Upper lobe of left lung (tissue), 6 donors: ENCODE data around the gene ZNF800. TPM values are rescaled to one million over a fixed set of nuclear protein-coding genes. Genes with fewer than 3 reads are reported as not detected.

ENCODE experiments used
- ATAC-seq, 2 donors: fragments of 200-7000 bp; cut with Tn5 transposase; one replicate each; pipeline ENCODE4 v1.9.1; 2022; ENCODE audit warnings: mild to moderate bottlenecking in 2 of 2, moderate library complexity in 2 of 2; ENCODE audit not compliant: low FRiP score in 2 of 2
- DNase-seq, 2 donors: peaks; one replicate each; pipeline ENCODE4 v3.0.0-alpha.2; 2019 to 2020
- H3K27ac ChIP-seq, 4 donors: fragments of 200-600 bp; sonication (generic); one replicate each; pipeline ENCODE4 v1.5.1; 2016 to 2019
- H3K27me3 ChIP-seq, 4 donors: fragments of 200-600 bp; sonication (generic); one replicate each; pipeline ENCODE4 v1.5.1; 2017 to 2019
- H3K36me3 ChIP-seq, 4 donors: fragments of 200-600 bp; sonication (generic); one replicate each; pipeline ENCODE4 v1.5.1; 2016 to 2019
- H3K4me1 ChIP-seq, 4 donors: fragments of 200-600 bp; sonication (generic); one replicate each; pipeline ENCODE4 v1.5.1; 2018 to 2019
- H3K4me3 ChIP-seq, 4 donors: fragments of 200-600 bp; sonication (generic); one replicate each; pipeline ENCODE4 v1.5.1; 2017 to 2019; ENCODE audit warnings: mild to moderate bottlenecking in 2 of 4, moderate library complexity in 1 of 4
- H3K9me3 ChIP-seq, 4 donors: fragments of 200-600 bp; sonication (generic); one replicate each; pipeline ENCODE4 v1.5.1; 2018 to 2019
- EP300 ChIP-seq, 4 donors: sonication (generic); formaldehyde crosslinking; IDR thresholded peaks; one replicate each; pipeline ENCODE4 v1.5.1; 2017; ENCODE audit warnings: antibody characterized with exemption in 4 of 4, control low read depth in 2 of 4
- POLR2A ChIP-seq, 4 donors: fragments of 450-650 bp; IDR thresholded peaks; one replicate each; pipeline ENCODE4 v1.5.1; 2016 to 2017; ENCODE audit warnings: antibody characterized with exemption in 4 of 4, mild to moderate bottlenecking in 2 of 4
- POLR2AphosphoS5 ChIP-seq, 2 donors: sonication (generic); formaldehyde crosslinking; IDR thresholded peaks; one replicate each; pipeline ENCODE4 v1.5.1; 2017; ENCODE audit warnings: antibody characterized with exemption in 2 of 2
- WGBS, 2 donors: methylation state at CpG; one replicate each; pipeline ENCODE4 v1.1.5; 2017 to 2018; 5-methylcytosine and 5-hydroxymethylcytosine counted together
- total RNA-seq, 6 donors: library from RNA; depleted of rRNA in 4 of 6; stranded (reverse); fragments of >200 nt in 4 of 6; gene quantifications; one replicate each; pipeline versions ENCODE4 v1.1.0 to v1.2.1, GENCODE V29; 2016 to 2021
- TF ChIP-seq, protein P1 (sequence below), 6 experiments: fragments of 450-650 bp in 4 of 6; fragments of 200-600 bp in 2 of 6; sonication (generic) in 2 of 6; IDR thresholded peaks; one replicate each; pipeline ENCODE4 v1.5.1; 2016 to 2019; ENCODE audit warnings: antibody characterized with exemption in 6 of 6
- donor health status: DM: no; HTN: no; CAD: no; lungs with moderate emphysema.
- donor health status: DM: no; HTN: yes; CAD: no; lungs with severe emphysema.

ZNF800 gene
- total RNA-seq, 6 donors from 2014 or later: 30.8 to 45.6 (median 32.7) TPM

DNA sequence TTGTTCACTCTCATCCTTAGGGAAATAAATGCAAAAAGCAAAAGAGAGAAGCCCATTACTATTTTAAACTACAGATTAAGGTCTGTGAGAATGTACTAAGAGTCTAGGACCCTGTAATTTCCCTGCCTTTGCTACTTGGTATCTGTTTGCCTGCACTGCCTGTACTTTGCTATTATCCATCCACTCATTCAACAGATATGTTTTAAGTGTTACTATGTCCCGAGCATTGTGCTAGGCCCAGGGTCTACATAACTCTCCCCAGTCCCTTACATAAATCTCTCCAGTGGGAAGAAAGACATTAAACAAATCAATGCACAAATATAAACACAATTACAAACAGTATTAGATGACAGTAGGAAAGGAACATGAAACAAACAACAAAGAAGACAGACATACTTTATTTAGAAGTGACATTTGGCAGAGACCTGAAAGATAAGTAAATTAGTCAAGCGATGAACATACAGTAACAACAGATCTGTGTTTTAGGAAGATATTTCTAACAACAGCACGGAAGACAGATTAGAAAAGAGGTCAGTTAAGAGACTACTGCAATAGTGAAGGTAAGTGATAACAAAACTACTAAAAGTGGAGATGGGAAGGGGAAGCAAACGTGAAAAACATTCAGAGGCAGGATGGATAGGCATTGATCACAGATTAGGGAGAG is 30.0 kb downstream of the ZNF800 start:
- 76 to 83% methylated on average over 4 of the region's 4 CpGs for WGBS, 2 donors
- no peaks in the 10 kb centered on the region for H3K27me3 ChIP-seq
- H3K9me3 ChIP-seq: no peaks in the 10 kb centered on the region
- H3K4me1 ChIP-seq: peaks cover 0 to 3% (median 0%) of the 10 kb centered on the region in 4 donors
- no peak for ATAC-seq
- TF ChIP-seq POLR2A (IDR thresholded peaks at IDR 0.05) (no peak), POLR2AphosphoS5 (IDR thresholded peaks at IDR 0.05) (no peak), EP300 (IDR thresholded peaks at IDR 0.05) (no peak)
- TF ChIP-seq, protein P1, sequence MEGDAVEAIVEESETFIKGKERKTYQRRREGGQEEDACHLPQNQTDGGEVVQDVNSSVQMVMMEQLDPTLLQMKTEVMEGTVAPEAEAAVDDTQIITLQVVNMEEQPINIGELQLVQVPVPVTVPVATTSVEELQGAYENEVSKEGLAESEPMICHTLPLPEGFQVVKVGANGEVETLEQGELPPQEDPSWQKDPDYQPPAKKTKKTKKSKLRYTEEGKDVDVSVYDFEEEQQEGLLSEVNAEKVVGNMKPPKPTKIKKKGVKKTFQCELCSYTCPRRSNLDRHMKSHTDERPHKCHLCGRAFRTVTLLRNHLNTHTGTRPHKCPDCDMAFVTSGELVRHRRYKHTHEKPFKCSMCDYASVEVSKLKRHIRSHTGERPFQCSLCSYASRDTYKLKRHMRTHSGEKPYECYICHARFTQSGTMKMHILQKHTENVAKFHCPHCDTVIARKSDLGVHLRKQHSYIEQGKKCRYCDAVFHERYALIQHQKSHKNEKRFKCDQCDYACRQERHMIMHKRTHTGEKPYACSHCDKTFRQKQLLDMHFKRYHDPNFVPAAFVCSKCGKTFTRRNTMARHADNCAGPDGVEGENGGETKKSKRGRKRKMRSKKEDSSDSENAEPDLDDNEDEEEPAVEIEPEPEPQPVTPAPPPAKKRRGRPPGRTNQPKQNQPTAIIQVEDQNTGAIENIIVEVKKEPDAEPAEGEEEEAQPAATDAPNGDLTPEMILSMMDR (IDR thresholded peaks at IDR 0.05): no peak
- no peak overlapping the region for H3K27ac ChIP-seq
- H3K4me3 ChIP-seq: no peak overlapping the region
- DNase-seq: no peak
- peaks cover 0 to 38% (median 8%) of the 10 kb centered on the region in 4 donors for H3K36me3 ChIP-seq

DNA sequence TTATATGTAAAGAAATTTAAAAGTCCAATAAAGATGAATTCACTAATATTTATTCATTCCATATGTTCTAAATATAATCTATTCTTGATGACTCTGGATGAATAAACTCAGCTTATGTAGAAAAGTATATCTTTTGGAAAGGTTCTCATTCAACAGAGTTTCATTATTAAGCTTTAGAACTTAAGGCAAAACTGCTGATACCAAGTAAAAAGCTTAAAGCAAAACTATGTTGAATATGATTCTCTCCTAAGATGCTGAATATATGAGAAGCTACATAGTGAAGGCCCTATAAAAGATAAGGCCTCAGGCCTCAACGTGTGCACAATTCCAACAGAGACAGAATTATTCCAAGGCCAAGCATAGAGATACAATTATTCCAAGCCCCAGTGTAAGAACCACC is 30.8 kb downstream of the ZNF800 start:
- H3K4me1 ChIP-seq: peaks cover 0 to 3% (median 0%) of the 10 kb centered on the region in 4 donors
- no peaks in the 10 kb centered on the region for H3K27me3 ChIP-seq
- no peak overlapping the region for H3K27ac ChIP-seq
- H3K9me3 ChIP-seq: no peaks in the 10 kb centered on the region
- ATAC-seq (no peak), DNase-seq (no peak)
- TF ChIP-seq POLR2A (IDR thresholded peaks at IDR 0.05): no peak
- TF ChIP-seq EP300 (IDR thresholded peaks at IDR 0.05): no peak
- no peak for TF ChIP-seq POLR2AphosphoS5 (IDR thresholded peaks at IDR 0.05)
- TF ChIP-seq, protein P1 (IDR thresholded peaks at IDR 0.05): no peak
- no peak overlapping the region for H3K4me3 ChIP-seq
- 96 to 100% methylated on average over 1 of the region's 1 CpG for WGBS, 2 donors
- peaks cover 0 to 40% (median 8%) of the 10 kb centered on the region in 4 donors for H3K36me3 ChIP-seq

DNA sequence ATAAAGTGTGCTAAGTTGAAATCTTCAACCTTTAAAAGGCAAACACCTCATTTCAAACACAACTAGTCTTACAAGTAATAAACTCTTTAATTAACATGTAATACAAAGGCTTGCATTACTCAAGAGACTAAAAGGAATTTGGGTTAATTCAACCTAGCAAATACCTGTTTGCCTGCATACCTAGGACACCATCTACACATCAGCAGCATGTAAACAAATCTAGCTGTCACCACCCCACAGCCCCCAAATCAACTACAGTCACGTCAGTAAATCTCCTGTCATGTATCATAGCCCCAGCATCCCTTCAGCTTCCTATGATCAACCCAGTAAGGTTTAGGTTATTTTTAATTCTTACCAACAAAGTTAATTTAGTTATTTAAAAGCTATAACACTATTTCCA is 33.5 kb downstream of the ZNF800 start:
- no peak for TF ChIP-seq POLR2A (IDR thresholded peaks at IDR 0.05)
- no peak for TF ChIP-seq EP300 (IDR thresholded peaks at IDR 0.05)
- TF ChIP-seq, protein P1 (IDR thresholded peaks at IDR 0.05): no peak
- TF ChIP-seq POLR2AphosphoS5 (IDR thresholded peaks at IDR 0.05): no peak
- Histone ChIP-seq H3K4me3 (no peak overlapping the region), H3K4me1 (no peaks in the 10 kb centered on the region), H3K27ac (no peak overlapping the region), H3K27me3 (no peaks in the 10 kb centered on the region), H3K9me3 (no peaks in the 10 kb centered on the region), H3K36me3 (peaks cover 0 to 28% (median 8%) of the 10 kb centered on the region in 4 donors)
- WGBS, 2 donors: 95 to 96% methylated on average over 1 of the region's 1 CpG
- DNase-seq (no peak), ATAC-seq (no peak)

DNA sequence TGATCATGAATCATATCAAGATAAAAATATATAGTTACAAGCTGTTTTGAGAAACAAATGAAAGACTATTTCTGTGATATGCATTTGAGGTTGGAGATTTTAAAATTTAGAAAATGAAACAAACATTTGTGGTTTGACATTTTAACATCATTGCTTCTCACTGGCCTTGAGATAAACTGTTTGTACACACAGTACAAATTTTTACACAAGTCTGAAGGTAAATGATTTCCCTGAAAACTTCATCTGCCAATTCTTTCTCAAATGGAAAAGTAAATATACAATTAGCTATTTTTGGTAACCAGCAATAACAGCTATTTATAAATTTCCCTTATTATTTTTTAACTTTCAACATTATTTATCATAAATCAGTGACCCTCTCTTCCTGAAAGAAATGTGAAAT is 38.6 kb downstream of the ZNF800 start:
- Histone ChIP-seq H3K27ac (no peak overlapping the region), H3K4me3 (no peak overlapping the region), H3K36me3 (peaks cover 0 to 3% (median 0%) of the 10 kb centered on the region in 4 donors), H3K9me3 (no peaks in the 10 kb centered on the region), H3K27me3 (no peaks in the 10 kb centered on the region), H3K4me1 (no peaks in the 10 kb centered on the region)
- ATAC-seq: no peak
- TF ChIP-seq POLR2A (IDR thresholded peaks at IDR 0.05) (no peak), POLR2AphosphoS5 (IDR thresholded peaks at IDR 0.05) (no peak)
- TF ChIP-seq, protein P1 (IDR thresholded peaks at IDR 0.05): no peak
- no peak for DNase-seq

DNA sequence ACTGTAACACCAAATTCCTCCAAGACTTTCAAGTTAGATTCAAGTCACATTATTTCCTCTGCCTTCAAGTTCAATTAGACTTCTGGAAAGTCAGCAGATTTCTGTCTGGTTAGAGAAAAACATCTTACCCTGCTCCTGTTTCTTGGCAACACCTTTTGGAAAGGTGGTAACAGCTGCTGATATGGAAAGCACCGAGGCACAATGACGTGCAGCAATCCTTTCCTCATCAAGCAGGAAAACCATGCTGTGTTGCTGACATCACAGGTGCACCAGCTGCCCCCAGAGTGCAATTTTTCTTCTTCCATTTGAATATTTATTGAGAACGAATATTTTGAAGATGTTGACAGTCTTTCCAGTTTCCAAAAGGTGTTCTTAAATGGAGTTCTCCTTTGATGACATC is 41.9 kb downstream of the ZNF800 start:
- Histone ChIP-seq H3K27ac (no peak overlapping the region), H3K4me3 (no peak overlapping the region), H3K36me3 (no peaks in the 10 kb centered on the region), H3K4me1 (peaks cover 0 to 12% (median 6%) of the 10 kb centered on the region in 4 donors), H3K9me3 (no peaks in the 10 kb centered on the region), H3K27me3 (no peaks in the 10 kb centered on the region)
- DNase-seq (no peak), ATAC-seq (no peak)
- 71% methylated on average over 3 of the region's 3 CpGs for WGBS, 2 donors
- TF ChIP-seq EP300 (IDR thresholded peaks at IDR 0.05): no peak
- TF ChIP-seq POLR2AphosphoS5 (IDR thresholded peaks at IDR 0.05): no peak
- no peak for TF ChIP-seq POLR2A (IDR thresholded peaks at IDR 0.05)
- TF ChIP-seq, protein P1 (IDR thresholded peaks at IDR 0.05): no peak
